Measurements from ENCODE around the gene MAST1.

DNA sequence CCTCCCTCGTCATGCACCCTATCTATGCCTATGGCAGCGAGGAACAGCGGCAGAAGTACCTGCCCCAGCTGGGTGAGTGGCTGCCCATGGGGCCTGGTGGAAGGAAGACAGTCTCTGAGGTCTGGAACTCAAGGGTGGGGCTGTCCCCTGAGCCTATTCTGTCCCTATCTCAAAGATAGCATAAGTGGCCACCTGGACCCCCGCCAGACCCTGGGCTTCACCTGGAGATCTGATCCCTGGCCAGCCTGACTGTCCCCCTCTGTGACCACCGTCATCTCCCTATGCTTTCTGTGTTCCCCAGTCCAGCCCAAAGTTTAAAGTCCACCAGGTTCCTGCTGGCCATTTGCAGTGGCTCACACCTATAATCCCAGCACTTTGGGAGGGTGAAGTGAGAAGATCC is 55.3 kb downstream of the MAST1 start:
- no peak for TF ChIP-seq GATA3 (IDR thresholded peaks at IDR 0.05; ENCODE audit: low read depth, low read length)
- no peak for TF ChIP-seq GATA2 (IDR thresholded peaks at IDR 0.05; ENCODE audit: low read depth, low read length)
